ENCODE results near the gene RXRA. TPM values are rescaled to one million over a fixed set of nuclear protein-coding genes. Genes with fewer than 3 reads are reported as not detected.

The RXRA gene
- total and polyA plus RNA-seq, 2 of the 4 experiments (the other 2 are of a cell fraction), result 7.5 to 17.9 TPM

DNA sequence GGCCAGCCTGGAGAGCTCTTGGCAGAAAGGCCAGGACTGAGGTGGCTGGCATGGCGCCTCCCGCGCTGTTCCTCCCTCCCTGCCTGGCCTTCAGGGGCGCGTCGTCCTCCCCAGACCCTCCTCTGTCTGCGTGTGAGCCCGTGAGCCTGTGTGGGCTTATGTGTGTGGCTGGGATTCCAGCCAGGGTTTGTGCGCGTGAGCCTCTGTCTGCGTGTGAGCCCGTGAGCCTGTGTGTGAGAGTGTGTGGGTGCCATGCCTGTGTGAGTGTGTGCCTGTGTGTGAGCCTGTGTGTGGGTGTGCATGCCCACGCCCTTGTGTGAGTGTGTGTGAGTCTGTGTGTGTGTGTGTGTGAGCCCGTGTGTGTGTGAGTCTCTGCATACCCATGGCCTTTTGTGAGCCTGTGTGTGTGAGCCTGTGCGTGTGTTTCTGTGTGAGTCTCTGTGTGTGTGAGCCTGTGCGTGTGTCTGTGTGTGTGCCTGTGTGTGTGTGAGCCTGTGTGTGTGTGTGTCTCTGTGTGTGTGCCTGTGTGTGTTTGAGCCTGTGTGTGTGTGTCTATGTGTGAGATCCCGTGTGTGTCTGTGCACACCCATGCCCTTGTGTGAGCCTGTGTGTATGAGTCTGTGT is 13.0 kb downstream of the RXRA start:
- CTCF ChIA-PET, result no interaction called here
- peak; percentile 59 for DNase-seq

More for the DNA sequence above, 13.0 kb downstream of the RXRA start:
- peak overlapping the region; percentile 58 for H2AK9ac ChIP-seq (replicated peaks; ENCODE audit: low read depth, low read length, poor library complexity)
- H4K8ac ChIP-seq (ENCODE audit: low read depth in 2 of 2, low read length in 2 of 2), result no peak overlapping the region
- H3K4me3 ChIP-seq (ENCODE audit: insufficient read depth, low read depth, low read length), result no peak overlapping the region
- in situ Hi-C loops (cut with MboI; ENCODE audit: low sequenced_read_pairs), result no loop called here
- H2BK15ac ChIP-seq (ENCODE audit: low read depth, low read length), result no peak overlapping the region
- TF ChIP-seq RCOR1 (IDR thresholded peaks at IDR 0.05; ENCODE audit: insufficient replicate concordance, low read length) (no peak), CHD1 (IDR thresholded peaks at IDR 0.05; ENCODE audit: low read depth, low read length) (no peak)
- H2AFZ ChIP-seq (replicated peaks; ENCODE audit: low read length, poor library complexity), result peak overlapping the region; percentile 56
- H3K4ac ChIP-seq (ENCODE audit: low read depth, low read length), result no peak overlapping the region; the same call in 1 of the 2 replicates
- H3K36me3 ChIP-seq (ENCODE audit: control insufficient read depth, insufficient read depth, low read length), result peaks cover 5% of the 10 kb centered on the region; the same call in 1 of the 2 replicates
- H3K9me3 ChIP-seq (ENCODE audit: control insufficient read depth, insufficient read depth, low read length), result no peaks in the 10 kb centered on the region
- H2AK5ac ChIP-seq (ENCODE audit: low read depth, low read length), result peak overlapping the region; percentile 23
- peak overlapping the region; percentile 12; the same call in 1 of the 2 replicates for H3K23ac ChIP-seq (ENCODE audit: low read depth, low read length)
- H4K20me1 ChIP-seq (ENCODE audit: insufficient read depth, low read length), result peaks cover 100% of the 10 kb centered on the region
- peaks cover 7 to 92% of the 10 kb centered on the region in 2 experiments; a peak in 3 of 4 replicates for H3K79me1 ChIP-seq (ENCODE audit: low read depth in 1 of 2, low read length in 2 of 2)
- 100% methylated on average over 1 of the region's 17 CpGs; no CpG with 5 or more reads in 1 of the 2 experiments for WGBS, 2 experiments (ENCODE audit: extremely low coverage in 2 of 2, insufficient read length in 1 of 2)
- no peak overlapping the region for H3K4me2 ChIP-seq (ENCODE audit: low read depth, low read length)
- no peak overlapping the region for H3K18ac ChIP-seq (ENCODE audit: low read depth, low read length)
- no peaks in the 10 kb centered on the region for H3K27me3 ChIP-seq (ENCODE audit: control insufficient read depth, insufficient read depth, low read length)
- no peak overlapping the region for H2BK20ac ChIP-seq (ENCODE audit: low read depth, low read length)
- dilution Hi-C loops (cut with HindIII; ENCODE audit: low sequenced_read_pairs, unreplicated experiment), result no loop called here
- no peak overlapping the region for H3K56ac ChIP-seq (ENCODE audit: extremely low read depth, insufficient read depth, low read length)
- POLR2A ChIA-PET (ENCODE audit: unreplicated experiment), result no interaction called here
- peaks cover 32% of the 10 kb centered on the region for H3K9me1 ChIP-seq (ENCODE audit: insufficient read depth, low read length)
- H4K91ac ChIP-seq (ENCODE audit: insufficient read depth, low read depth, low read length), result no peak overlapping the region
- peak overlapping the region; percentile 32 for H2BK5ac ChIP-seq (ENCODE audit: low read depth, low read length, poor library complexity, severe bottlenecking)
- H2BK120ac ChIP-seq (ENCODE audit: low read depth, low read length), result no peak overlapping the region
- no peak overlapping the region for H3K27ac ChIP-seq (ENCODE audit: insufficient read depth, low read length)
- peaks cover 26% of the 10 kb centered on the region for H3K4me1 ChIP-seq (ENCODE audit: control insufficient read depth, insufficient read depth, low read length)
- no peak for ATAC-seq (ENCODE audit: low read depth)
- intact Hi-C loops (cut with micrococcal nuclease), result no loop called here
- H3K14ac ChIP-seq (replicated peaks; ENCODE audit: low read depth, low read length), result 0 out of 2 replicates have a peak overlapping the region, but pooled peaks have one; percentile 42
- BruUV-seq (replicated peaks), result no TSS peak
- no peak overlapping the region for H3K9ac ChIP-seq (ENCODE audit: low read depth, low read length)
- H4K5ac ChIP-seq (ENCODE audit: low read depth, low read length), result no peak overlapping the region
